Cardiac muscle cell (in vitro differentiated cells and primary cell): Measurements from ENCODE around the gene MCUB. TPM values are rescaled to one million over a fixed set of nuclear protein-coding genes. Genes with fewer than 3 reads are reported as not detected.
A peak's percentile ranks its signal among the peaks of the same experiment; 100 is the strongest.

Experiments used
- DNase-seq, 2 donors: peaks; one replicate each; pipeline versions ENCODE4 v3.0.0 to v3.0.0-alpha.2; 2010 to 2017; ENCODE audit warnings: low read depth in 1 of 2, low spot score in 1 of 2
- H3K27ac ChIP-seq: fragments of 200-600 bp; sonication (generic); 2 replicates; pipeline ENCODE4 v1.5.1; 2016
- H3K27me3 ChIP-seq: fragments of 200-600 bp; sonication (generic); 2 replicates; pipeline ENCODE4 v1.6.0; 2016; ENCODE audit warnings: control low read depth
- H3K36me3 ChIP-seq: fragments of 200-600 bp; sonication (generic); 2 replicates; pipeline ENCODE4 v1.5.1; 2016; ENCODE audit warnings: control low read depth
- H3K4me1 ChIP-seq: fragments of 200-600 bp; sonication (generic); 2 replicates; pipeline ENCODE4 v1.8.1; 2017; ENCODE audit warnings: low read depth, mild to moderate bottlenecking, mixed run types
- H3K4me3 ChIP-seq: fragments of 200-600 bp; sonication (generic); 2 replicates; pipeline ENCODE4 v1.5.1; 2016; ENCODE audit warnings: mild to moderate bottlenecking
- H3K9me3 ChIP-seq: fragments of 200-600 bp; sonication (generic); 2 replicates; pipeline ENCODE4 v1.5.1; 2017; ENCODE audit warnings: low read depth, mild to moderate bottlenecking, control low read depth
- polyA plus RNA-seq: library from polyadenylated mRNA; unstranded; fragments of >200 nt; fragmentation: Nextera tagmentation; extraction: Ambion mirVana; gene quantifications from 2 replicates; pipeline ENCODE4 v1.2.1, GENCODE V29; 2016
- total RNA-seq: library from RNA; depleted of rRNA; stranded (reverse); fragments of >200 nt; gene quantifications from 2 replicates; pipeline ENCODE4 v1.2.3, GENCODE V29; 2016
- TF ChIP-seq, protein P1 (sequence below): IDR thresholded peaks from 2 replicates; pipeline ENCODE4 v1.5.1; 2012; ENCODE audit warnings: low read depth, mild to moderate bottlenecking, low read length

The MCUB gene
- total and polyA plus RNA-seq, 2 experiments from 2014 or later, result 1.4 to 3.1 TPM

DNA sequence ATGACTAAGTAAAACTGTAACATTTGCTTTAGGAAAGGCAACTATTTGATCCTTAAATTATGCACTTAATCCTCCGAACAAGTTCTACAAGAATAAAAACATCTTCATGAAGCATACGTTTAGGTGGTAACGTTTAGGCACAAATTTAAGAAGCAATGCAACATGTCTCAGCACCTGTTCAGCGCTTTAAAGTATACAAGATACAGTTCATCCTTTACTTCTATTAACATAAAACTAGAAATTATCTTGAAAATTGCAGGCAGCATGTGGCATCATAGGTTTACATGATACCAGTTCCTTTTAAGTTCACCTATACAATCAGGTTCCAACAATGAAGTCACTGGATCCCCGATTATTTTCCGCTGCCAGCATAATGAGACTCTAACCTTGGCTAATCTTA lies 168.3 kb downstream of the MCUB start:
- Histone ChIP-seq H3K27me3 (no peaks in the 10 kb centered on the region), H3K4me1 (peaks cover 4% of the 10 kb centered on the region), H3K27ac (no peak overlapping the region), H3K4me3 (peak overlapping the region; percentile 57), H3K9me3 (no peaks in the 10 kb centered on the region), H3K36me3 (no peaks in the 10 kb centered on the region)
- TF ChIP-seq, protein P1, sequence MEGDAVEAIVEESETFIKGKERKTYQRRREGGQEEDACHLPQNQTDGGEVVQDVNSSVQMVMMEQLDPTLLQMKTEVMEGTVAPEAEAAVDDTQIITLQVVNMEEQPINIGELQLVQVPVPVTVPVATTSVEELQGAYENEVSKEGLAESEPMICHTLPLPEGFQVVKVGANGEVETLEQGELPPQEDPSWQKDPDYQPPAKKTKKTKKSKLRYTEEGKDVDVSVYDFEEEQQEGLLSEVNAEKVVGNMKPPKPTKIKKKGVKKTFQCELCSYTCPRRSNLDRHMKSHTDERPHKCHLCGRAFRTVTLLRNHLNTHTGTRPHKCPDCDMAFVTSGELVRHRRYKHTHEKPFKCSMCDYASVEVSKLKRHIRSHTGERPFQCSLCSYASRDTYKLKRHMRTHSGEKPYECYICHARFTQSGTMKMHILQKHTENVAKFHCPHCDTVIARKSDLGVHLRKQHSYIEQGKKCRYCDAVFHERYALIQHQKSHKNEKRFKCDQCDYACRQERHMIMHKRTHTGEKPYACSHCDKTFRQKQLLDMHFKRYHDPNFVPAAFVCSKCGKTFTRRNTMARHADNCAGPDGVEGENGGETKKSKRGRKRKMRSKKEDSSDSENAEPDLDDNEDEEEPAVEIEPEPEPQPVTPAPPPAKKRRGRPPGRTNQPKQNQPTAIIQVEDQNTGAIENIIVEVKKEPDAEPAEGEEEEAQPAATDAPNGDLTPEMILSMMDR, result no peak
- no peak for DNase-seq

DNA sequence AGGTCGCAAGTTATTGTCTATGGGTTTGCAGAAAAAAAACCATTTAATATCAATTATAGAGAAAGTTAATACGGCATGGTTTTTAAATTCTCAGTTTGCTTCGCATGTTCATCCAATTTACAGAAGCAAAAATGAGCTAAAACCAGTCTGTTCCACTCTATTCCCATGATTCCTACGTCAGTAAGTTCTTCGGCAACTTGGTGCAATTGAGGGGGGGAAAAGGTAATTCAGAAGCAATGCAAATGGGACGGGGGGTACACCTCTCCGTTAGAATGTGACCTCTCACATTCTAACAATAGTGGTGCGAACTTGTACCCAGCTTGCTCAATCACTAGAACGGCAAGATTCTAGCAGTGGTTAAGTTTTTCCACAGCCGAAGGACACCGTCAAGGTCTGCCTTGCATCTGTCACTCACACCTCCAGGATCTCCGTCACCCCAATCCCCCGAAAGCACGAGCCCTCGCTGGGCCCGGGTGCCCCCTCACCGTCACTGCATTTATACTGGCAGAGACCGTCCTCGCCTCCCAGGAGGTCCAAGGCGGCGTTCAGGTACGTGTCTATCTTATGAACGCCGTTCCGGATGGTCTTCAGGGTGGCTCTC lies 169.2 kb downstream of the MCUB start:
- Histone ChIP-seq H3K4me1 (peaks cover 4% of the 10 kb centered on the region), H3K36me3 (no peaks in the 10 kb centered on the region), H3K9me3 (no peaks in the 10 kb centered on the region), H3K4me3 (peak overlapping the region; percentile 57), H3K27ac (peak overlapping the region; percentile 36), H3K27me3 (no peaks in the 10 kb centered on the region)
- peak; percentile 13 to 32 for DNase-seq
- TF ChIP-seq, protein P1, result no peak

DNA sequence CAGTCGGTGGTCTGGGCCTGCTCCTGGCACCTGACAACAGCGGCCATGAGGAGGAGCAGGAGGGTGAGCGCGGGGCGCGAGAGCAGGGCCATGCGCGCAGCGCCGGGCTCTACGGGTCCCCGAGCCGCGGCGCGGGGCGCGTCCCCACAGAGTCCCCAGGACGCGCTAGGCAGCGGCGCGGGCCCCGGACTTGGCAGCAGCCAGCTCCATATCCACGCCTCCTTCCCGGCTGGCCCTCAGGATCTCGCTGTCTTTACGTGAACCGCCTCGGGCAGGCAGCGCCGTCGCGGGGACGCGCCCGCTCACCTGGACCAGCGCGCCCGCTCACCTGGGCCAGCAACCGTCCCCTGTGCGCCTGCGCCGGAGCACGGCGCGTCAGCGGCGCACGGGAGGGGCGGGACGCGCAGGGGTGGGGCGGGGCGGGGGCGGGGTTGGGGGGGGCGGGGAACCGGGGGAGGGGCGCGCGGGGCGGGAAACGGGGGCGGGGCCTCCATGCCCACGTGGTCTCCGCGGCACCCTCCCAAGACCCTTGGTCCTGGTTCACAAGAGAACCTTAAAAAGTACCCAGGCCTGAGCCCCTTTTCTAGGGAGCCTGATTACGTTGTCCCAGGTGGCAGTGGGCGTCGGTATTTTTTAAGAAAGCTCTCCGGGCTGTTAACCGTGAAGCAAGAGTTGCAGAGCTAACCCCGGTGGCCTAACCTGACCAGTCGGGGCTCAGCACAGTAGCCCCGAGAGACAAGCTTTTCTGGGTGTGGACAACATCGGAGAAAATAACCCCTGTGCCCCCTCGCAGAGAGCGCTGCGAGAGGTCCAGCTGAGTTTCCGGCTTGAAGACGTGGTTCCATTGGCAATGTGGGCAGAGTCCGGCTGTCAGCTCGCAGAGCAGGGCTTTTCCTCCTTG lies 169.9 kb downstream of the MCUB start, which contains the start of gene PLA2G12A:
Gene PLA2G12A (minus strand): TSS at position 353 of the 901 bp plus-strand sequence. CDS start 261 bp downstream, at position 92.
- Histone ChIP-seq H3K36me3 (no peaks in the 10 kb centered on the region), H3K27me3 (no peaks in the 10 kb centered on the region), H3K4me1 (peaks cover 4% of the 10 kb centered on the region), H3K27ac (peak within 1 kb of the TSS; percentile 36), H3K4me3 (peak within 1 kb of the TSS; percentile 57), H3K9me3 (no peaks in the 10 kb centered on the region)
- TF ChIP-seq, protein P1, result no peak
- peak; percentile 67 to 83 for DNase-seq

DNA sequence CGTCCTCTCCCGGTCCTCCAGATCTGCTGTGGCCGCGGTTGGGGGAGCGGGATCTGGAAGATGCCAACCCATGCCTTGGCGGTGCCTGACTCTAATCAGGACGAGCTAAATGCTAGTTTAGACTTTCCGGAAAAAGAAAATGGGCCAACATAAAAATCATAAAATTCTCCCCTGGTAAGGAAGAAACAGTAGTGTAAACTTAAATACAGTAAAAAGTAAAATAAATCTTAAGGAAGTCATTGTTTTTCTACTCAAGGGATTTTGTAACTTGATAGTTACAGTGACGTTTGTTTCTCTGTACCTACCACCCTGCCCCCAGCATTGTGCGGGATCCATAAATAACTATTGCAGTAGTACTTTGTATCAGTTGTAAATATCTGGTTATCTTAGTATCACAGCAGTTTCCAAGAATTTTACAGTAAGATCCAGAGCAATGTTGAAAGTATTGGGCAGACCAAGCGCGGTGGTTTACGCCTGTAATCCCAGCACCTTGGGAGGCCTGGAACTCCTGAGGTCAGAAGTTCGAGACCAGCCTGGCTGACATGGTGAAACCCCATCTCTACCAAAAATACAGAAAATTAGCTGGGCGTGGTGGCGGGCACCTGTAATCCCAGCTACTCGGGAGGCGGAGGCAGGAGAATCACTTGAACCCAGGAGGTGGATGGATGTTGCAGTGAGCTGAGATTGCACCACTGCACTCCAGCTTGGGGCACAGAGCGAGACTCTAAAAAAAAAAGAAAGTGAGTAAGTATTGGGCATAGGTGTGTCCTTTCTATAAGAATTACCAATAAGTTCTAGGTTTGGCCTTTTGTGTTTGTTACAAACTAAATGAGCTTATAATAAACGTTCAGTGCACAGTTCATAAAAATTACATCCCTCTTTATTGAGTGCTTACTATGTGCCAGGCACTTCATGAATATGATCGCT lies 170.8 kb downstream of the MCUB start:
- Histone ChIP-seq H3K36me3 (no peaks in the 10 kb centered on the region), H3K27me3 (no peaks in the 10 kb centered on the region), H3K4me1 (peaks cover 4% of the 10 kb centered on the region), H3K9me3 (no peaks in the 10 kb centered on the region), H3K27ac (peak overlapping the region; percentile 23), H3K4me3 (peak overlapping the region; percentile 57)
- TF ChIP-seq, protein P1, result no peak
- DNase-seq, result peak in 1 of 2 donors; percentile 12

DNA sequence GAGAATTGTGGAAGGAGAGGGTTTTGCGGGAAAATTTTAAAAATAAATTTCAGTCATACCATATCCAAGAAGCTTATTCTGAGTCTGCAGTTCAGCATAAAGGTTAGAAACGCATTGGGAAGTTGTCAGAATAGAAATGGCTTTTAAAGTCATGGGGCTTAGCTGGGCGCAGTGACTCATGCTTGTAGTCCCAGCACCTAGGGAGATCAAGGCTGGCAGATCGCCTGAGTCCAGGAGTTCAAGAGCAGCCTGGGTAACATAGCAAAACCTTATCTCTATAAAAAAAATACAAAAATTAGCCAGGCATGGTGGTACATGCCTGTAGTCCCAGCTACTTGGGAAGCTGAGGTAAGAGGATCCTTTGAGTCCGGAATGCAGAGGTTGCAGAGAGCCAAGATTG lies 173.7 kb downstream of the MCUB start:
- TF ChIP-seq, protein P1, result no peak
- DNase-seq, result no peak
- Histone ChIP-seq H3K4me3 (no peak overlapping the region), H3K9me3 (no peaks in the 10 kb centered on the region), H3K36me3 (no peaks in the 10 kb centered on the region), H3K27ac (no peak overlapping the region), H3K4me1 (no peaks in the 10 kb centered on the region), H3K27me3 (no peaks in the 10 kb centered on the region)
